GM12875 (cell line): Measurements from ENCODE around the gene ABHD6.
"Not testable (repeated sequence)": the region's sequence is repeated elsewhere in the genome, so short reads cannot be mapped to it uniquely, and the experiment has no call there.

ENCODE experiments used
- H3K4me3 ChIP-seq: one replicate; pipeline ENCODE4 v1.5.1; 2011; ENCODE audit warnings: low read depth, low read length, control low read depth
- CTCF ChIP-seq: IDR thresholded peaks from 2 replicates; pipeline ENCODE4 v1.5.1; 2011; ENCODE audit warnings: low read depth, mild to moderate bottlenecking, control low read depth, inconsistent platforms, low read length, moderate library complexity, borderline replicate concordance; ENCODE audit not compliant: insufficient read depth

ABHD6 gene

GRCh38 chr3:58216496-58217195, 20.9 kb upstream of the ABHD6 start:
- H3K4me3 ChIP-seq, result no peak overlapping the region
- TF ChIP-seq CTCF, result no peak

- TF ChIP-seq CTCF, result peak; percentile 82
- no peak overlapping the region for H3K4me3 ChIP-seq
Observed at GRCh38 chr3:58217209-58217811, 20.3 kb upstream of the ABHD6 start.

- H3K4me3 ChIP-seq, result no peak overlapping the region
- no peak for TF ChIP-seq CTCF
Observed at GRCh38 chr3:58218904-58219303, 18.7 kb upstream of the ABHD6 start.

GRCh38 chr3:58222161-58222724, 15.3 kb upstream of the ABHD6 start:
- no peak for TF ChIP-seq CTCF
- H3K4me3 ChIP-seq, result no peak overlapping the region

GRCh38 chr3:58223855-58224254, 13.7 kb upstream of the ABHD6 start:
- no peak overlapping the region for H3K4me3 ChIP-seq
- TF ChIP-seq CTCF, result no peak

GRCh38 chr3:58227933-58228332, 9.7 kb upstream of the ABHD6 start:
- H3K4me3 ChIP-seq, result not testable (repeated sequence)

GRCh38 chr3:58230876-58231552, 6.6 kb upstream of the ABHD6 start:
- H3K4me3 ChIP-seq, result no peak overlapping the region
- no peak for TF ChIP-seq CTCF
